GM18867 (cell line): Measurements from ENCODE around the gene FA2H.
"Not testable (repeated sequence)": the region's sequence is repeated elsewhere in the genome, so short reads cannot be mapped to it uniquely, and the experiment has no call there.

Experiments
- ATAC-seq: cut with Tn5 transposase; IDR thresholded peaks from one replicate; pipeline ENCODE4 v1.9.1; 2021; ENCODE audit warnings: mild to moderate bottlenecking, moderate library complexity; ENCODE audit not compliant: unreplicated experiment

Gene FA2H

DNA sequence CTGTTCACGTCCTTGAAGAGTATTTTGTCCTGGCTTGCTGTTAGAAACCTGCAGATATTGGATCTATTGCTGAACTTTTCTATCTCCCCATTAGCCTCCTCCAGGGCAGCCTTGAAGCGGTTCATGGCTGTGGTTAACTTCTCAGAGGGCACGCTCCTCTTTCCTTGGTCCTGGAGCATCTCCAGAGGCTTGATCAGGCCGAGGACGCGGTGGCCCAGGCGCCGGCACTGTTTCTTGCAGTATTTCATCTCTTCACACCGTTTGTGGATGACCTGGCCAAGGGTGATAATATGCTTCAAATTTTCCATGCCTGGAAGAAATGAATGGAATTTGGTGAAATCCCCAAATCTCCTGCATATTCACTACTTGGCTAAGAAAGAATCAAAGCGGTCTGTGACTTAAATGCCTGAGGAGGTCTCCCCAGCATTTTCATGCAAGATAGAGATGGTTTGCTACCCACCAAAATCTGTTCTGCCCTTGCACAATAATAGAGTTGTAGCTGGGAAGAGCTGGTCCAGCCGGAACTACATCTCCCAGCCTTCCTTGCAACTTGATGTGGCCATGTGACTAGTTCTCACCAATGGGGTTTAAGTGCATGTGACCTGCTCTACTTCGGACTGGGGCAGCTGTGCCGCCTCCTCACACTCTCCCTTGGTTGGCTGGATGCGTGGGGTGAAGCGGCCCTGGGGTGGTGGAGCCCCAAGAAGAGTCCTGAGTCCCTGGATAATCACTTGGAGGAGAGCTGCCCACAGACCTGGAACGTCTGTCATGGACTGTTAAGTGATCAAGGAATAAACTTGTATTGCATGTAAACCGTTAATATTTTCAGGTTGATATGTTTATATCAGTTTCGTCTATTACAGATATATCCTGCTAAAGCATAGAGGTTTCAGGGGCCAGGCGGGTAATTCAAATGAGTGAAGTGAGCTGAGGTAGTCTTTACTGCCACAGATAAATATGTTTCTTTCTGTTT, 78.9 kb downstream of the FA2H start:
- peak; percentile 79 for ATAC-seq

DNA sequence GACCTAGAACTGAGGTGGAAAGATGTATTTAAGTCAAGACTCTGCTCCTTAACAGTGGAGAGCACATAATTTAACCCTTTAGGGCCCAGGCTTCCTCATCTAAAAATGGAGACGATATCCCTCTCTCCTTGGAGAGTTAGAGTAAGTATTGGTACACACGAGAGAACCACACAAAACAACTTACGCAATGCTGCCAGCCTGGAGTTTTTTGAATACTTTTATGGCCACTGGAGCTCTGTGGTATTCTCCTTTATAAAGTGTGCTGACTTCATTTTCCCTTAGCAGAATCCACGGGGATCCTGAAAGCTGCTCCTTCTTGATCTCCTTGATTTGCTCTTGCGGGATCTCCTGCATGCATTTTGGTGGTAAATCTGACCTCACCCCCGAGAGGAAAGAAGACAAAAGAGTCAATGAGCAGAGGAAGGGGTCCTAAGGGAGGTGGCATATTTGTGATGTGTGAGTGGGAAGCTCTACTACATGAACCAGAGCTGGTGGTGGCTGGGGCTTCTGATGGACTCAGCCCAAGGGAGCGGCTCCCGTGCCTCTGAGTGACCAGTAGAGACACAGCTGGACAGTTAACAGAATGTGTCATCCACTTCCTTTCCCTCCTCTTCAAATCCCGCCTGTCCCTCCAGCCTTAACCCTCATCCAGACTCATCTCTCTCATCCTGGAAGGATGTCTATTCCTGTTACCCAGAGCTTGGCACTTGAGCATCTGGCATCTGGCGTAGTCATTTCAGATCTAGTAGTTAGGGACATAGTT, 83.3 kb downstream of the FA2H start:
- ATAC-seq = no peak

DNA sequence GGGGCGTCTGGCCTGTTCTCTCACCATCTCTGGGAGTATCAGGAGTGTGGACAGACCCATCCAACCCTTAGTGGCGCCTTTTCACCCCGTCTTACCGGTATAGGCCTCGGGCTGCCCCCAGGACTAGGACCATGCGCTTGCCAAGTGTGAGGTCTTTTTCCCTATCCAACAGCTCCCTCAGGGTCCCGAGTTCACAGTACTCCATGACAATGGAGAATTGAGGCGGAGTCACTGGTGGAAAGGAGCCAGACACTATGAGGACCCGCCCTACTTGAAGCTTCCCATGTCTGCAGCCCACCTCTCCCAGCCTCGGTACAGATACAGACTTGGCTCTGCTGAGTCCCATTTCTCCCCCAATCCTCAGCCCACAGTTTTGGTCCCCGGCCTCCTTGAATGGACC, 92.1 kb downstream of the FA2H start:
- no peak for ATAC-seq

DNA sequence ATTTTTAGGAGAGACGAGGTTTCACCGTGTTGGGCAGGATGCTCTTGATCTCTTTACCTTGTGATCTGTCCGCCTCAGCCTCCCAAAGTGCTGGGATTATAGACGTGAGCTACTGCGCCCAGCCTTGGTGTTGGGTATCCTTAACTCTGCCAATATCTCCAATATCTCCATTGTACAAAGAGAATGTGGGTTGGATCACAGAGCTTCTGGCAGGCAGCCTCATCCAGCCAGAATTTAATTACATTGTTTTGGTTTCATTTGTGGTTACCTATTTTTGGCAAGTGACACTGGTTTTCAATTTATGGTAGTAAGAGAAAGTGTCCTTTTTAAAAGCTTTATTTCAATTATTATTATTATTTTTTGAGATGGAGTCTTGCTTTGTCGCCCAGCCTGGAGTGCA, 93.9 kb downstream of the FA2H start:
- ATAC-seq = no peak

DNA sequence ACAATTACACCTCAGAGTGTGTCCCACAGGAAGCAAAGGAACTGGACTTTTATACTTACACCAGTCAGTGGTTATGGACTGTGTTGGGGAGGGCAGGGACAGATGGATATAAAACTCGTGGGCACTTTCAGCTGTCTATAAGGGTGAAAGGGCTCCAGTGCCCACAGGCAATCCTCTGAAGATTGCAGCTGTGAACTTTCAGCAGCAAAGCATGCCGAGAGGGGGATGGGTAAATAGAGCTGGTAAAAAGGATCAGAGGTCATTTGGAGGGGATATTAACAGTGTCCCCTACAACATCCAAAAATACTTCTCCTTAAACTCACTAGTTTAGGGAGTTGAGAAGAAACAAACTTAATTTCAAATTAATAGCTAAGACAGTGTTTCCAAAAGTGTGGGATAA, 94.6 kb downstream of the FA2H start:
- no peak for ATAC-seq

DNA sequence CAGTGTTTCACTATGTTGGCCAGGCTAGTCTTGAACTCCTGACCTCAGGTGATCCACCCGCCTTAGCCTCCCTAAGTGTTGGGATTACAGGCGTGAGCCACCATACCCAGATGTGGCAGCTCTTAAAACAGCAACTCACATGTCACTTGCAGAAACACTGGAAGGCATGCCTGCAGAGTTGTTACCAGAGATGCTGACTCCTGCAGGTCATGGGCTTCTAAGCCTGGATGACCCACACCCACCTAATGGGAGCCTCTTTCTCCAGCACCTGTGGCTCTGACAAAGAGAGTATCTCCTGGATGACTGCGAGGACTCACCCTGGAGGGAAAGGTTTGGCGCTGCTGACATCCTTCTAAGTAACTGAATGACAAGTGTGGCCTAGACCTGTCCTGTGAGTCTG, 96.8 kb downstream of the FA2H start:
- ATAC-seq = no peak

DNA sequence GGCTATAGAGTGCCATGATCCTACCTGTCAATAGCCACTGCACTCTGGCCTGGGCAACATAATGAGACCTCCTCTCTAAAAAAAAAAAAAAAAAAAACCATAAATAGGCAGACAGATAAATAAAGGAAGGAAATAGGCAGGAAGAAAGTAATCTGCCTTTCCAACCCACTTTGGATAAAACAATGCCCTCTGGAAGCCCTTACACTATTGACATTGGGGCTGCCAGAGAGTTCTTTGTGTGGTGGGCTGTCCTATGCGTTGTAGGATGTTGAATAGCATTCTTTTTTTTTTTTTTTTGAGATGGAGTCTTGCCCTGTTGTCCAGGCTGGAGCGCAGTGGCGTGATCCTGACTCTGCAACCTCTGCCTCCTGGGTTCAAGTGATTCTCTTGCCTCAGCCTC, 100.7 kb downstream of the FA2H start:
- ATAC-seq = no peak

DNA sequence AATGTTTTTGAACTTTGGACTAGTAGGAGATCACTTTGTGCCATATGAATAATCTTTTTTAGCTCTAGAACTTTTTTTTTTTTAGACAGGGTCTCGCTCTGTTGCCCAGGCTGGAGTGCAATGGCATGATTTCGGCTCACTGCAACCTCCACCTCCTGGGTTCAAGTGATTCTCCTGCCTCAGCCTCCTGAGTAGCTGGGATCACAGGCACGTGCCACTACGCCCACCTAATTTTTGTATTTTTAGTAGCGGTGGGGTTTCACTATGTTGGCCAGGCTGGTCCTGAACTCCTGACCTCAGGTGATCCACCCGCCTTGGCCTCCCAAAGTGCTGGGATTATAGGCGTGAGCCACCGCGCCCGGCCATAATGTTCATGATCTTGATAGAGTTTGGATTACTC, 105.7 kb downstream of the FA2H start:
- not testable (repeated sequence) for ATAC-seq

DNA sequence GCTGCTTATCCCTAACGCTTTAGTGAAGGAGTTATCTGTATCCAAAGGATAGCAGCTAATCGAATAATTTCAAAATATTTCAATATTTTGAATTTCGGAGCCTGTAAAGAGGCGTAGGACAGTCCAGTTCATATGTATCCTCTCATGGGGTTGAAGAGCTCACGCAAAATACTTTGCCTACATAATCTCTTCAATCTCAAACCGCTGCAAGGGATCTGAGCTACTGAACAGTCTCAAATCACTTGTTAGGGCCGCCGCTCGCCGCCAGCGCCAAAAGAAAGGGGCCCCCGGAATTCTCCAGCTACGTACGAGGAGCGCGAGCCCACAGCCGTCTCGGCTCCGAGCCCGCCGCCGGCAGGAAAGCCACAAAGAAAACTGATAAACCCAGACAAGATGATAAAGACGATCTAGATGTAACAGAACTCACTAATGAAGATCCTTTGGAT, 107.3 kb downstream of the FA2H start:
- ATAC-seq = no peak

DNA sequence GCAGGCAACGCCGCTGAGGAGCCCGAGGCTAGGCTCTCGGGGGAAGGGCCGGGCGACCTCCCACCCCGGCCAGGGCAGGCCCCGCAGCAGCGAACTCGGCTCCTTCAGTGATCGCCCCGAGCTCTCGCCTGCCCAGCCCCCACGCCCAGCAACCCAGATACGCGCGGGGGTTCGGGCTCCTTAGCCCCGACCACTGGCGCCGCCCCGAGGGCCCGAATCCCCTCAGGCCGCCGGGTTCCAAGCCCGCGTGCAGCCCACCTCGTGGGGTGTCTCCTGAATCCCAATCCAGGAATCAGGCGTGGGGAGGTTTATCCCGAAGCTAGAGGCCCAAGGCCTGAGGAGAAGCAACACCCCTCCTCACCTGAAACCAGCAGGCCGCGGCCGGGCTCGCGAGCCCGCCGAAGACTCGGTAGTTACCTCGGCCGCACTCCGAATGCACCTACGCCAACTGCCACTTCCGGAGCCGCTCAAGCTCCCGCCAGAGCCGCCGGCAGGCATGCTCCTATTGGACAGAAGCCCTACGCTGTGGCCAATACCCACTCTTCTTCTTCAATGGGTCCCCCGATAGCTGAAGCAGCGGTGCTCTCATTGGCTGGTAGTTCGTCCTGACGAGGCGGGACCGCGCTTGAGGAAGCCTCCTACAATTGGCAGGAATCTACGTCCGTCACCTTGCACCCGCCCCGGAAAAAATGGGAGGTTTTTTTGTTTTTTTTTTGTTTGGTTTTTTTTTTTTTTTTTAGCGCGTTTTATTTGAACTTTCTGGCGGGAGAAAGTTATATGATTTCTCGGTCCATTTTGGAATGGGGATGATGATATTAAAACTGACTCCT, 108.0 kb downstream of the FA2H start, which contains the start of gene RFWD3:
Gene RFWD3, minus strand, starts transcription at position 453 of the 830 bp plus-strand sequence. CDS start 5,428 bp downstream, outside the sequence.
- ATAC-seq = peak; percentile 100

DNA sequence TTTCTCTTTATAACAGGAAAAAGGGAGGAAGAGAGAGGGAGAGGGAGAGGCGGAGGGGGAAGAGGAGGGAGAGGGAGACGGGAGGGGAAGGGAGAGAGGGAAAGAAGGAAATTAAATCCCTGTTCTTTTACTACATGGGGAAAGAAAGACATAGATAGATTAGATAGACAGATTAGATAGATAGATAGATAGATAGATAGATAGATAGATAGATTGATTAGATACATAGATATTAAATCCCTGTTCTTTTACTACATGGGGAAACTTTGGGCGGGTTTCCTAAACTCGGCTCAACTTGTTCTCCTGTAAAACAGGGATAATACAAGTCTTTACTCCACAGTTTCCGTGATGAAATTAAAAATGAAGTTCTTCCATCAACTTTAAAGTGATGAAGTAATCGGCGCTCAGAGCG, 108.6 kb downstream of the FA2H start:
- no peak for ATAC-seq
